Astrocyte (in vitro differentiated cells and primary cell): ENCODE data around the gene NEK9. TPM values are rescaled to one million over a fixed set of nuclear protein-coding genes. Genes with fewer than 3 reads are reported as not detected.
A peak's percentile ranks its signal among the peaks of the same experiment; 100 is the strongest.

Experiments
- DNase-seq: peaks from one replicate; pipeline ENCODE4 v3.0.0-alpha.2; 2010; ENCODE audit warnings: low read depth
- FAIRE-seq: peaks from 2 replicates; lab custom pipeline; 2011; peaks lifted over from hg19 to GRCh38; lab: Jason Lieb, UNC
- H2AFZ ChIP-seq: 2 replicates; pipeline ENCODE4 v1.6.0; 2012; ENCODE audit warnings: low read depth, low read length, inconsistent platforms
- H3K27ac ChIP-seq: 2 replicates; pipeline ENCODE4 v1.5.1; 2011; ENCODE audit warnings: low read depth, low read length, inconsistent platforms
- H3K27me3 ChIP-seq: 2 replicates; pipeline ENCODE4 v1.6.0; 2011; ENCODE audit warnings: low read length, inconsistent platforms; ENCODE audit not compliant: insufficient read depth
- H3K36me3 ChIP-seq: 2 replicates; pipeline ENCODE4 v1.5.1; 2011; ENCODE audit warnings: low read length, inconsistent platforms; ENCODE audit not compliant: insufficient read depth
- H3K4me1 ChIP-seq: 2 replicates; pipeline ENCODE4 v1.5.1; 2011; ENCODE audit warnings: low read length, inconsistent platforms; ENCODE audit not compliant: insufficient read depth
- H3K4me2 ChIP-seq: 2 replicates; pipeline ENCODE4 v1.6.0; 2012; ENCODE audit warnings: low read length, inconsistent platforms
- H3K4me3 ChIP-seq: 2 replicates; pipeline ENCODE4 v1.5.1; 2011; ENCODE audit warnings: low read depth, mild to moderate bottlenecking, low read length, inconsistent platforms; ENCODE audit not compliant: insufficient read depth
- H3K79me2 ChIP-seq: 2 replicates; pipeline ENCODE4 v1.6.0; 2012; ENCODE audit warnings: mild to moderate bottlenecking, low read length, inconsistent platforms; ENCODE audit not compliant: insufficient read depth
- H3K9ac ChIP-seq: 2 replicates; pipeline ENCODE4 v1.6.0; 2012; ENCODE audit warnings: mild to moderate bottlenecking, low read length, inconsistent platforms
- H3K9me3 ChIP-seq: 2 replicates; pipeline ENCODE4 v1.5.1; 2012; ENCODE audit warnings: low read depth, mild to moderate bottlenecking, low read length, inconsistent platforms; ENCODE audit not compliant: insufficient read depth
- H4K20me1 ChIP-seq: 2 replicates; pipeline ENCODE4 v1.6.0; 2012; ENCODE audit warnings: low read length, inconsistent platforms; ENCODE audit not compliant: insufficient read depth
- H3K27ac Mint-ChIP-seq: one replicate; pipeline ENCODE4 v1.8.0; 2021; ENCODE audit warnings: mild to moderate bottlenecking, mixed read lengths; ENCODE audit not compliant: unreplicated experiment
- H3K27me3 Mint-ChIP-seq: one replicate; pipeline ENCODE4 v1.8.0; 2021; ENCODE audit warnings: low read depth, mixed read lengths; ENCODE audit not compliant: unreplicated experiment
- H3K36me3 Mint-ChIP-seq: one replicate; pipeline ENCODE4 v1.8.0; 2021; ENCODE audit warnings: low read depth, mixed read lengths; ENCODE audit not compliant: unreplicated experiment
- H3K4me1 Mint-ChIP-seq: one replicate; pipeline ENCODE4 v1.8.0; 2021; ENCODE audit warnings: low read depth, mixed read lengths; ENCODE audit not compliant: unreplicated experiment
- H3K4me3 Mint-ChIP-seq: one replicate; pipeline ENCODE4 v1.8.0; 2021; ENCODE audit warnings: mild to moderate bottlenecking, moderate library complexity, mixed read lengths; ENCODE audit not compliant: unreplicated experiment
- H3K9me3 Mint-ChIP-seq: one replicate; pipeline ENCODE4 v1.8.0; 2021; ENCODE audit warnings: mild to moderate bottlenecking, mixed read lengths; ENCODE audit not compliant: unreplicated experiment
- CTCF ChIP-seq: IDR thresholded peaks from 2 replicates; pipeline ENCODE4 v1.5.1; 2011; ENCODE audit warnings: low read depth, mild to moderate bottlenecking, inconsistent platforms, low read length, moderate library complexity; ENCODE audit not compliant: insufficient read depth
- EZH2 ChIP-seq: IDR thresholded peaks from 2 replicates; pipeline ENCODE4 v1.6.1; 2012; ENCODE audit warnings: mild to moderate bottlenecking, low read length, inconsistent platforms; ENCODE audit not compliant: insufficient read depth
- total RNA-seq: library from RNA; stranded (reverse); gene quantifications from 2 replicates; pipeline ENCODE4 v1.2.1, GENCODE V29; 2021

NEK9 gene
- total RNA-seq, 1 donor from 2014 or later: 45.2 TPM

GRCh38 chr14:75175677-75176141 lies 48.9 kb upstream of the NEK9 start:
- H3K27ac Mint-ChIP-seq: peak overlapping the region; percentile 98
- H3K9ac ChIP-seq: peak overlapping the region; percentile 99
- H4K20me1 ChIP-seq: peaks cover 45% of the 10 kb centered on the region

GRCh38 chr14:75174066-75174465 lies 47.2 kb upstream of the NEK9 start:
- peaks cover 75% of the 10 kb centered on the region for H3K79me2 ChIP-seq
- H3K36me3 Mint-ChIP-seq: no peaks in the 10 kb centered on the region
- no peak overlapping the region for H3K9ac ChIP-seq
- no peak overlapping the region for H3K4me3 ChIP-seq
- no peaks in the 10 kb centered on the region for H3K9me3 Mint-ChIP-seq
- peak overlapping the region; percentile 83 for H3K4me2 ChIP-seq
- TF ChIP-seq CTCF (no peak), EZH2 (no peak)
- no peak overlapping the region for H2AFZ ChIP-seq
- FAIRE-seq (no peak), DNase-seq (no peak)
- H3K4me1 Mint-ChIP-seq: peaks cover 18% of the 10 kb centered on the region
- H4K20me1 ChIP-seq: peaks cover 61% of the 10 kb centered on the region
- no peak overlapping the region for H3K27ac ChIP-seq
- H3K27me3 ChIP-seq: no peaks in the 10 kb centered on the region
- H3K36me3 ChIP-seq: no peaks in the 10 kb centered on the region
- H3K4me1 ChIP-seq: peaks cover under 1% of the 10 kb centered on the region
- H3K9me3 ChIP-seq: no peaks in the 10 kb centered on the region
- H3K27me3 Mint-ChIP-seq: no peaks in the 10 kb centered on the region
- H3K27ac Mint-ChIP-seq: peak overlapping the region; percentile 50
- H3K4me3 Mint-ChIP-seq: peak overlapping the region; percentile 54

More at GRCh38 chr14:75175677-75176141, 48.9 kb upstream of the NEK9 start:
- no peaks in the 10 kb centered on the region for H3K9me3 Mint-ChIP-seq
- H3K27me3 Mint-ChIP-seq: no peaks in the 10 kb centered on the region
- H3K27me3 ChIP-seq: no peaks in the 10 kb centered on the region
- no peak for DNase-seq
- H3K4me3 Mint-ChIP-seq: peak overlapping the region; percentile 94
- H3K4me1 Mint-ChIP-seq: peaks cover 11% of the 10 kb centered on the region
- H3K36me3 ChIP-seq: no peaks in the 10 kb centered on the region
- no peaks in the 10 kb centered on the region for H3K36me3 Mint-ChIP-seq
- H3K4me1 ChIP-seq: no peaks in the 10 kb centered on the region
- peak overlapping the region; percentile 95 for H3K27ac ChIP-seq
- H3K79me2 ChIP-seq: peaks cover 58% of the 10 kb centered on the region
- peak overlapping the region; percentile 80 for H2AFZ ChIP-seq
- H3K4me3 ChIP-seq: peak overlapping the region; percentile 85
- H3K9me3 ChIP-seq: no peaks in the 10 kb centered on the region
- TF ChIP-seq EZH2 (no peak), CTCF (no peak)
- H3K4me2 ChIP-seq: peak overlapping the region; percentile 83
- FAIRE-seq: no peak

- Histone ChIP-seq H3K4me2 (no peak overlapping the region), H3K9me3 (no peaks in the 10 kb centered on the region), H4K20me1 (peaks cover 93% of the 10 kb centered on the region), H2AFZ (no peak overlapping the region), H3K79me2 (peaks cover 100% of the 10 kb centered on the region), H3K9ac (no peak overlapping the region), H3K27ac (no peak overlapping the region), H3K27me3 (no peaks in the 10 kb centered on the region), H3K4me1 (peaks cover 5% of the 10 kb centered on the region), H3K4me3 (no peak overlapping the region), H3K36me3 (no peaks in the 10 kb centered on the region)
- no peaks in the 10 kb centered on the region for H3K9me3 Mint-ChIP-seq
- FAIRE-seq (no peak), DNase-seq (no peak)
- H3K27me3 Mint-ChIP-seq: no peaks in the 10 kb centered on the region
- H3K4me1 Mint-ChIP-seq: peaks cover 26% of the 10 kb centered on the region
- TF ChIP-seq CTCF (no peak), EZH2 (no peak)
- H3K4me3 Mint-ChIP-seq: peak overlapping the region; percentile 61
- H3K27ac Mint-ChIP-seq: no peak overlapping the region
- H3K36me3 Mint-ChIP-seq: peaks cover 2% of the 10 kb centered on the region
Measured at GRCh38 chr14:75170772-75171171, 43.9 kb upstream of the NEK9 start.
